CD4-positive, alpha-beta T cell (primary cell): ENCODE measurements around the gene THSD7A. TPM values are rescaled to one million over a fixed set of nuclear protein-coding genes. Genes with fewer than 3 reads are reported as not detected.

Experiments
- ATAC-seq: fragments of 200-7000 bp; cut with Tn5 transposase; one replicate; pipeline ENCODE4 v1.10.0; 2022; ENCODE audit warnings: mild to moderate bottlenecking; ENCODE audit not compliant: poor library complexity
- CTCF ChIA-PET: fragments of 350-600 bp; sonication (Branson Sonifier 250); formaldehyde crosslinking; loops from one replicate; lab custom pipeline; 2021; ENCODE audit warnings: antibody characterized with exemption, inconsistent platforms; lab: Charles Lee
- POLR2A ChIA-PET: fragments of 350-600 bp; sonication (Branson Sonifier 250); formaldehyde crosslinking; loops from one replicate; lab custom pipeline; 2021; ENCODE audit warnings: antibody characterized with exemption, inconsistent platforms; lab: Charles Lee
- DNase-seq, 14 experiments: peaks; one replicate each; pipeline ENCODE4 v3.0.0-alpha.2; 2013 to 2020; ENCODE audit warnings: mixed read lengths in 2 of 14
- H3K27ac ChIP-seq, 2 donors: one replicate each; pipeline versions ENCODE4 v1.5.1 to v1.7.0; 2013; ENCODE audit warnings: low read length in 2 of 2, low read depth in 1 of 2, mild to moderate bottlenecking in 1 of 2
- H3K27me3 ChIP-seq, 2 experiments: 1 replicate in 1 of 2; 2 replicates in 1 of 2; pipeline versions ENCODE4 v1.6.1 to v1.7.0; 2013; ENCODE audit warnings: low read length in 2 of 2, control low read depth in 1 of 2, mild to moderate bottlenecking in 1 of 2, moderate library complexity in 1 of 2; ENCODE audit not compliant: insufficient read depth in 2 of 2, control insufficient read depth in 1 of 2
- H3K36me3 ChIP-seq: one replicate; pipeline ENCODE4 v1.6.1; 2013; ENCODE audit warnings: low read length, control low read depth; ENCODE audit not compliant: insufficient read depth
- H3K4me1 ChIP-seq: one replicate; pipeline ENCODE4 v1.6.1; 2013; ENCODE audit warnings: low read length, control low read depth; ENCODE audit not compliant: insufficient read depth
- H3K4me3 ChIP-seq: one replicate; pipeline ENCODE4 v1.5.1; 2013; ENCODE audit warnings: mild to moderate bottlenecking, low read length, moderate library complexity
- H3K9me3 ChIP-seq, 2 experiments: 1 replicate in 1 of 2; 2 replicates in 1 of 2; pipeline versions ENCODE4 v1.6.1 to v1.7.0; 2013; ENCODE audit warnings: low read length in 2 of 2, mild to moderate bottlenecking in 2 of 2, control low read depth in 1 of 2, moderate library complexity in 1 of 2; ENCODE audit not compliant: control insufficient read depth in 1 of 2, insufficient read depth in 1 of 2
- H3K27ac Mint-ChIP-seq: one replicate; pipeline ENCODE4 v1.8.0; 2020; ENCODE audit warnings: mixed read lengths
- H3K27me3 Mint-ChIP-seq: one replicate; pipeline ENCODE4 v1.8.0; 2021; ENCODE audit warnings: mixed read lengths
- H3K36me3 Mint-ChIP-seq: one replicate; pipeline ENCODE4 v1.8.0; 2021; ENCODE audit warnings: low read depth, mixed read lengths
- H3K4me1 Mint-ChIP-seq: one replicate; pipeline ENCODE4 v1.8.0; 2021; ENCODE audit warnings: low read depth, mixed read lengths
- H3K4me3 Mint-ChIP-seq: one replicate; pipeline ENCODE4 v1.8.0; 2020; ENCODE audit warnings: mild to moderate bottlenecking, mixed read lengths
- H3K9me3 Mint-ChIP-seq: one replicate; pipeline ENCODE4 v1.8.0; 2020; ENCODE audit warnings: mixed read lengths
- CTCF ChIP-seq: fragments of 200-600 bp; IDR thresholded peaks from one replicate; pipeline ENCODE4 v1.8.0; 2022; ENCODE audit warnings: antibody characterized with exemption, mild to moderate bottlenecking
- intact Hi-C, 2 experiments: fragments of 100-400 bp; cut with DNase I in 1 of 2; cut with micrococcal nuclease in 1 of 2; formaldehyde crosslinking; loops; one replicate each; pipeline versions ENCODE4 v1.15.1 to v1.9.0; 2023 to 2025; cut with DNase I, micrococcal nuclease
- total RNA-seq, 174 experiments: library from RNA in 2 of 174; stranded (reverse) in 2 of 174; gene quantifications; one replicate each; pipeline ENCODE4 v1.2.3 and lab custom pipeline; 2021 to 2026

Gene THSD7A
- total RNA-seq, 2 experiments from 2014 or later = not detected

DNA sequence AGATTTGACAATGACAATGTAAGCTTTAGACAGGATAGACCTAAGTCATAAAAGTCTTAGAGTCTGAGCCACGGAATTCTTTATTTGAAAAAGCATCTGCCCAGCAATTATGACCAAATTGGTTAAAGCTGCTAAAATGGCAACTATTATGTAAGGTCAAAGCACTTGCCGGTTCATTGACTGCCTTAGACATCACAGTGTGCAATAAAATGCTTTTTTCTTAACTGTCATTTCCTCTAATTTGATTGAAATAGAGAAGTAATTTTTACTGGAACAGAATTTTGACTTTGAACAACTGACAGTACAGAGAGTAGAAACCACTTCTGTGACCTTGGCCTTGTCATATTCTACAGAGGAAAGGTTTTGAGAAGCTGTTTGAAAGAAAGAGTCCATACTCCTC is 142.9 kb downstream of the THSD7A start:
- ChIA-PET POLR2A (interaction anchor here (0.6 kb wide), 1 partner anchor 126 kb away, joined by 4 read pairs; no protein-coding TSS in a partner anchor), CTCF (no interaction called here)
- H3K4me3 ChIP-seq = no peak overlapping the region
- Mint-ChIP-seq H3K27ac (no peak overlapping the region), H3K4me1 (no peaks in the 10 kb centered on the region), H3K36me3 (no peaks in the 10 kb centered on the region), H3K9me3 (peaks cover 10% of the 10 kb centered on the region), H3K27me3 (no peaks in the 10 kb centered on the region), H3K4me3 (no peak overlapping the region)
- H3K9me3 ChIP-seq = no peaks in the 10 kb centered on the region
- ATAC-seq (no peak), DNase-seq (no peak)
- intact Hi-C loops = no loop called here
- no peak for TF ChIP-seq CTCF
- no peaks in the 10 kb centered on the region for H3K27me3 ChIP-seq
- H3K27ac ChIP-seq = no peak overlapping the region
- H3K4me1 ChIP-seq = no peaks in the 10 kb centered on the region
- no peaks in the 10 kb centered on the region for H3K36me3 ChIP-seq

GRCh38 chr7:11681461-11681860 is 150.5 kb downstream of the THSD7A start:
- Mint-ChIP-seq H3K9me3 (peaks cover 29% of the 10 kb centered on the region), H3K4me1 (no peaks in the 10 kb centered on the region), H3K36me3 (no peaks in the 10 kb centered on the region), H3K27ac (no peak overlapping the region), H3K4me3 (no peak overlapping the region), H3K27me3 (no peaks in the 10 kb centered on the region)
- Histone ChIP-seq H3K27ac (no peak overlapping the region), H3K36me3 (no peaks in the 10 kb centered on the region), H3K27me3 (no peaks in the 10 kb centered on the region), H3K9me3 (no peaks in the 10 kb centered on the region), H3K4me1 (no peaks in the 10 kb centered on the region), H3K4me3 (no peak overlapping the region)
- ATAC-seq = no peak
- POLR2A ChIA-PET = no interaction called here
- CTCF ChIA-PET = no interaction called here
- TF ChIP-seq CTCF = no peak
- intact Hi-C loops = no loop called here
- no peak for DNase-seq

GRCh38 chr7:11675163-11675562 is 156.8 kb downstream of the THSD7A start:
- peaks cover 0 to 16% of the 10 kb centered on the region in 2 experiments for H3K9me3 ChIP-seq
- ChIA-PET CTCF (no interaction called here), POLR2A (no interaction called here)
- H3K36me3 ChIP-seq = no peaks in the 10 kb centered on the region
- Mint-ChIP-seq H3K36me3 (no peaks in the 10 kb centered on the region), H3K9me3 (peaks cover 6% of the 10 kb centered on the region), H3K27ac (no peak overlapping the region), H3K27me3 (no peaks in the 10 kb centered on the region), H3K4me3 (no peak overlapping the region), H3K4me1 (no peaks in the 10 kb centered on the region)
- no peak for TF ChIP-seq CTCF
- H3K27ac ChIP-seq = no peak overlapping the region
- intact Hi-C loops = no loop called here
- H3K27me3 ChIP-seq = no peaks in the 10 kb centered on the region
- H3K4me3 ChIP-seq = no peak overlapping the region
- DNase-seq (no peak), ATAC-seq (no peak)
- H3K4me1 ChIP-seq = no peaks in the 10 kb centered on the region
